PC-3 (cell line): Measurements from ENCODE around the gene PRRG3. TPM values are rescaled to one million over a fixed set of nuclear protein-coding genes. Genes with fewer than 3 reads are reported as not detected.

Experiments used
- ATAC-seq: fragments of 200-7000 bp; cut with Tn5 transposase; 2 replicates; pipeline ENCODE4 v1.9.1; 2020; ENCODE audit warnings: mild to moderate bottlenecking, moderate library complexity
- BruUV-seq: library from RNA; stranded (reverse); fragments of 400-500 nt; replicated peaks from 2 replicates; lab custom pipeline; 2021; lab: Mats Ljungman, UMichigan
- CTCF ChIA-PET: fragments of 300-600 bp; sonication (Branson Sonifier 250); formaldehyde crosslinking; loops from one replicate; lab custom pipeline; 2022; ENCODE audit warnings: antibody characterized with exemption; lab: Charles Lee
- POLR2A ChIA-PET: fragments of 300-600 bp; sonication (Branson Sonifier 250); formaldehyde crosslinking; loops from one replicate; lab custom pipeline; 2022; ENCODE audit warnings: antibody characterized with exemption; ENCODE audit not compliant: unreplicated experiment; lab: Charles Lee
- DNase-seq: peaks from one replicate; pipeline ENCODE4 v3.0.0-alpha.2; 2015
- H2AFZ ChIP-seq: fragments of 300-600 bp; sonication (generic); 2 replicates; pipeline ENCODE4 v1.6.0; 2016; ENCODE audit warnings: antibody characterized with exemption, low read length
- H3F3A ChIP-seq: fragments of 300-600 bp; sonication (generic); one replicate; pipeline ENCODE4 v1.6.0; 2017; ENCODE audit warnings: antibody characterized with exemption, low read length, control low read depth, mild to moderate bottlenecking; ENCODE audit not compliant: unreplicated experiment
- H3K27ac ChIP-seq: fragments of 300-600 bp; sonication (generic); 2 replicates; pipeline ENCODE4 v1.5.1; 2016; ENCODE audit warnings: mild to moderate bottlenecking, low read length
- H3K27me3 ChIP-seq: fragments of 300-600 bp; sonication (generic); 2 replicates; pipeline ENCODE4 v1.6.1; 2016; ENCODE audit warnings: low read length, mixed read lengths
- H3K36me3 ChIP-seq: fragments of 300-600 bp; sonication (generic); 2 replicates; pipeline ENCODE4 v1.6.1; 2016; ENCODE audit warnings: low read depth, mixed run types, low read length, mixed read lengths
- H3K4me1 ChIP-seq: fragments of 300-600 bp; sonication (generic); 2 replicates; pipeline ENCODE4 v1.5.1; 2016; ENCODE audit warnings: low read length; ENCODE audit not compliant: insufficient read depth
- H3K4me2 ChIP-seq: fragments of 300-600 bp; sonication (generic); 2 replicates; pipeline ENCODE4 v1.6.0; 2016; ENCODE audit warnings: low read length
- H3K4me3 ChIP-seq: fragments of 300-600 bp; sonication (generic); 2 replicates; pipeline ENCODE4 v1.5.1; 2016; ENCODE audit warnings: mild to moderate bottlenecking, low read length, mixed read lengths
- H3K79me2 ChIP-seq: fragments of 300-600 bp; sonication (generic); 2 replicates; pipeline ENCODE4 v1.6.1; 2017; ENCODE audit warnings: low read length, mixed read lengths
- H3K9ac ChIP-seq: fragments of 300-600 bp; sonication (generic); 2 replicates; pipeline ENCODE4 v1.6.0; 2016; ENCODE audit warnings: mild to moderate bottlenecking, low read length
- H3K9me2 ChIP-seq: fragments of 300-600 bp; sonication (generic); replicated peaks from 2 replicates; pipeline ENCODE4 v1.6.1; 2016; ENCODE audit warnings: mixed run types, low read length, mixed read lengths
- H3K9me3 ChIP-seq: fragments of 300-600 bp; sonication (generic); 2 replicates; pipeline ENCODE4 v1.6.1; 2016; ENCODE audit warnings: low read length, mixed read lengths
- H4K20me1 ChIP-seq: fragments of 300-600 bp; sonication (generic); 2 replicates; pipeline ENCODE4 v1.6.1; 2016; ENCODE audit warnings: low read length, mixed read lengths
- EZH2 ChIP-seq: fragments of 300-600 bp; sonication (generic); IDR thresholded peaks from one replicate; pipeline ENCODE4 v1.6.1; 2017; ENCODE audit warnings: antibody characterized with exemption, mild to moderate bottlenecking, low read length; ENCODE audit not compliant: unreplicated experiment
- EZH2phosphoT487 ChIP-seq: fragments of 300-600 bp; sonication (generic); IDR thresholded peaks from 2 replicates; pipeline ENCODE4 v1.6.1; 2018; ENCODE audit warnings: mild to moderate bottlenecking, antibody characterized with exemption, low read length, borderline replicate concordance
- intact Hi-C: fragments of 100-400 bp; cut with micrococcal nuclease; formaldehyde crosslinking; loops from 2 replicates; pipeline ENCODE4 v1.9.0; 2023
- total RNA-seq: library from RNA; depleted of rRNA; stranded (reverse); fragments of >200 nt; gene quantifications from 2 replicates; pipeline ENCODE4 v1.2.3, GENCODE V29; 2014
- TF ChIP-seq, protein P1 (sequence below): fragments of 300-600 bp; sonication (generic); conservative IDR thresholded peaks from 2 replicates; pipeline ENCODE4 v1.5.1; 2017; ENCODE audit warnings: antibody characterized with exemption, low read depth, mild to moderate bottlenecking, low read length

Gene PRRG3
- total RNA-seq, 1 experiment from 2014 or later: not detected

GRCh38 chrX:151727346-151727745 lies 32.1 kb downstream of the PRRG3 start:
- Histone ChIP-seq H3K9me3 (no peaks in the 10 kb centered on the region), H3K27ac (no peak overlapping the region), H4K20me1 (no peaks in the 10 kb centered on the region), H3K9ac (no peak overlapping the region), H2AFZ (no peak overlapping the region), H3K27me3 (no peaks in the 10 kb centered on the region), H3K79me2 (no peaks in the 10 kb centered on the region), H3K36me3 (no peaks in the 10 kb centered on the region), H3K4me1 (no peaks in the 10 kb centered on the region), H3K9me2 (no peaks in the 10 kb centered on the region), H3K4me2 (no peak overlapping the region), H3K4me3 (no peak overlapping the region), H3F3A (no peaks in the 10 kb centered on the region)
- ChIA-PET CTCF (no interaction called here), POLR2A (no interaction called here)
- BruUV-seq: no TSS peak
- no peak for ATAC-seq
- DNase-seq: no peak
- TF ChIP-seq EZH2phosphoT487: no peak
- TF ChIP-seq, protein P1, sequence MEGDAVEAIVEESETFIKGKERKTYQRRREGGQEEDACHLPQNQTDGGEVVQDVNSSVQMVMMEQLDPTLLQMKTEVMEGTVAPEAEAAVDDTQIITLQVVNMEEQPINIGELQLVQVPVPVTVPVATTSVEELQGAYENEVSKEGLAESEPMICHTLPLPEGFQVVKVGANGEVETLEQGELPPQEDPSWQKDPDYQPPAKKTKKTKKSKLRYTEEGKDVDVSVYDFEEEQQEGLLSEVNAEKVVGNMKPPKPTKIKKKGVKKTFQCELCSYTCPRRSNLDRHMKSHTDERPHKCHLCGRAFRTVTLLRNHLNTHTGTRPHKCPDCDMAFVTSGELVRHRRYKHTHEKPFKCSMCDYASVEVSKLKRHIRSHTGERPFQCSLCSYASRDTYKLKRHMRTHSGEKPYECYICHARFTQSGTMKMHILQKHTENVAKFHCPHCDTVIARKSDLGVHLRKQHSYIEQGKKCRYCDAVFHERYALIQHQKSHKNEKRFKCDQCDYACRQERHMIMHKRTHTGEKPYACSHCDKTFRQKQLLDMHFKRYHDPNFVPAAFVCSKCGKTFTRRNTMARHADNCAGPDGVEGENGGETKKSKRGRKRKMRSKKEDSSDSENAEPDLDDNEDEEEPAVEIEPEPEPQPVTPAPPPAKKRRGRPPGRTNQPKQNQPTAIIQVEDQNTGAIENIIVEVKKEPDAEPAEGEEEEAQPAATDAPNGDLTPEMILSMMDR: no peak
- no peak for TF ChIP-seq EZH2
- intact Hi-C loops: no loop called here

DNA sequence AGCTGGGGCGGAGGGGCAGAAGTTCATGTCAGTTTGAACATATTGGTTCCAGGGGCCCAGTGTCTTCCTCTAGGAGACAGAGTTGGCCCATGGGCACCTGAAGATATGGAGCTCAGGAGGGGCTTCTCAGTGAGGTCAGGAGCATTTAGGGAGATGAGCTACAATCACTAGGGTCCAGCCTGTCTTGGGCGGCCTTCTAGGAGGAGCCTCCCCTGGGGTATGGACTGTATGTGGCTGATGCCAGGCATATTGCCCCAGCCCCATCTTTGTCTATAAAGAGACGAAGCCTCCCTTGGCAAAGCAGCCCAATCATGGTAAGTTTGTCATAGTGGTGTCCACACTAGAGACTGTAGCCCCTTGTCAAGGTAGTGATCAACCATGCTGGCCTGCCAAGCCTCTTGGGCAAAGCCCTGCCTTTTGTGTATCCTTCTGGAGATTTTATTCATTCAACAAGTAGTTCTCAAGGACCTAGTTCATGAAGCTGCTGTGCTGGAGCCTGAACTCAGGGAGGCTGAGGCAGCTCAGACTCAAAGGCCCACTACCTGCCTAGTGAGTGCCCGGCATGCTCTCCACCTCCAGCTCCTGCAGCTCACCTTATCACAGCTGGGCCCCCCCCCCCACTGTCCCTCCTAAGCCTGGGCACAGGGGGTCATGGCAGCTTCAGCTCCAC lies 33.9 kb downstream of the PRRG3 start:
- no TSS peak for BruUV-seq
- H3K79me2 ChIP-seq: no peaks in the 10 kb centered on the region
- no peaks in the 10 kb centered on the region for H3K9me2 ChIP-seq
- H3K27me3 ChIP-seq: no peaks in the 10 kb centered on the region
- no peaks in the 10 kb centered on the region for H3K9me3 ChIP-seq
- H3K9ac ChIP-seq: no peak overlapping the region
- ChIA-PET POLR2A (no interaction called here), CTCF (no interaction called here)
- no peak overlapping the region for H3K4me3 ChIP-seq
- H3K27ac ChIP-seq: no peak overlapping the region
- ATAC-seq (no peak), DNase-seq (no peak)
- H4K20me1 ChIP-seq: no peaks in the 10 kb centered on the region
- no peaks in the 10 kb centered on the region for H3K36me3 ChIP-seq
- no peaks in the 10 kb centered on the region for H3K4me1 ChIP-seq
- TF ChIP-seq EZH2: no peak
- no peaks in the 10 kb centered on the region for H3F3A ChIP-seq
- H3K4me2 ChIP-seq: no peak overlapping the region
- intact Hi-C loops: no loop called here
- no peak overlapping the region for H2AFZ ChIP-seq

DNA sequence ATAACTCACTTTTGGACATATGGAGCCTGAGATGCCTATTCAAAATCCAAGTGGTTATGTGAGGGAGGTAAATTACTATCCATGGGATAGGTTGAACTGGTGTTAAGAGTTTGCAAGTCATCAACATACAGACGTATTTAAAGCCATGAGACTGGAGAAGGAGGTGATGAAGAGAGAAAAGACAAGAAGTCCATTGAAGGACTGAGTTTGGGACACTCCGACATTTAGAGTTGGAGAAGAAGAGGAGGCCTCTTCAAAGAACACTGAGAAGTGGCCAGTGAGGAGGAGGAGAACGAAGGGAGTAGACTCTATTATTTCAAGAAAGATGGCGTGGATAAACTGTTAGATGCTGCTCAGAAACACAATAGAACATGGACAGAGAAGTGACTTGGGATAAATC lies 39.2 kb downstream of the PRRG3 start, which contains the start of gene CNGA2:
CNGA2 (plus strand) TSS at position 301 of the 400 bp plus-strand sequence. CDS start 3,738 bp downstream, outside the sequence.
- H3K36me3 ChIP-seq: no peaks in the 10 kb centered on the region
- no peaks in the 10 kb centered on the region for H3F3A ChIP-seq
- H3K4me3 ChIP-seq: no peak within 1 kb of the TSS
- no peak within 1 kb of the TSS for H3K4me2 ChIP-seq
- no peaks in the 10 kb centered on the region for H3K9me3 ChIP-seq
- H3K9ac ChIP-seq: no peak within 1 kb of the TSS
- no peak for DNase-seq
- no peaks in the 10 kb centered on the region for H3K79me2 ChIP-seq
- intact Hi-C loops: no loop called here
- CTCF ChIA-PET: no interaction called here
- H3K27ac ChIP-seq: no peak within 1 kb of the TSS
- no peaks in the 10 kb centered on the region for H3K27me3 ChIP-seq
- no peaks in the 10 kb centered on the region for H4K20me1 ChIP-seq
- no peak within 1 kb of the TSS for H2AFZ ChIP-seq
- POLR2A ChIA-PET: no interaction called here
- no peaks in the 10 kb centered on the region for H3K9me2 ChIP-seq
- no TSS peak for BruUV-seq
- TF ChIP-seq, protein P1: no peak
- no peak for TF ChIP-seq EZH2
- no peak for TF ChIP-seq EZH2phosphoT487
- no peaks in the 10 kb centered on the region for H3K4me1 ChIP-seq
- no peak for ATAC-seq
